HCT116 (cell line): ENCODE measurements around the gene MCUR1. TPM values are rescaled to one million over a fixed set of nuclear protein-coding genes. Genes with fewer than 3 reads are reported as not detected.

ENCODE experiments used
- ATAC-seq: fragments of 200-7000 bp; cut with Tn5 transposase; 2 replicates; pipeline ENCODE4 v1.9.1; 2020; ENCODE audit warnings: mild to moderate bottlenecking, moderate library complexity
- BruUV-seq: library from RNA; stranded (reverse); fragments of 400-500 nt; replicated peaks from 2 replicates; lab custom pipeline; 2021; lab: Mats Ljungman, UMichigan
- CTCF ChIA-PET: fragments of 300-600 bp; sonication (Branson Sonifier 250); formaldehyde crosslinking; loops from one replicate; lab custom pipeline; 2021; ENCODE audit warnings: antibody characterized with exemption; lab: Charles Lee
- POLR2A ChIA-PET: fragments of 300-600, 350-600 bp; sonication (Branson Sonifier 250); formaldehyde crosslinking; loops from one replicate; lab custom pipeline; 2021; ENCODE audit warnings: antibody characterized with exemption; lab: Charles Lee
- RAD21 ChIA-PET, 2 experiments: fragments of 300-600 bp; sonication (Branson Sonifier 250); formaldehyde crosslinking; loops; one replicate each; lab custom pipeline; 2023; ENCODE audit warnings: low total read pairs in 2 of 2; ENCODE audit not compliant: uncharacterized antibody in 2 of 2, unreplicated experiment in 2 of 2, low non-redundant PET in 1 of 2; lab: Charles Lee
- DNase-seq: peaks from one replicate; pipeline ENCODE4 v3.0.0-alpha.2; 2010; ENCODE audit warnings: low read depth, low spot score
- H2AFZ ChIP-seq: fragments of 200-600 bp; shearing (Covaris generic), sonication (generic); 2 replicates; pipeline ENCODE4 v1.6.1; 2017; ENCODE audit warnings: low read depth, mixed run types, mixed read lengths, antibody characterized with exemption, low read length; ENCODE audit not compliant: poor library complexity, severe bottlenecking
- H3K27ac ChIP-seq: 2 replicates; pipeline ENCODE4 v1.5.1; 2012; ENCODE audit warnings: low read depth, low read length
- H3K27me3 ChIP-seq: fragments of 200-600 bp; sonication (generic); 2 replicates; pipeline ENCODE4 v1.6.1; 2016; ENCODE audit warnings: mixed run types, low read length, mixed read lengths; ENCODE audit not compliant: insufficient read depth
- H3K36me3 ChIP-seq, 2 experiments: fragments of 200-500 bp in 1 of 2; fragments of 200-600 bp in 1 of 2; sonication (Bioruptor generic) in 1 of 2; sonication (generic) in 1 of 2; 2 replicates each; pipeline versions ENCODE4 v1.5.1 to v1.6.1; 2014 to 2016; ENCODE audit warnings: low read length in 2 of 2, inconsistent platforms in 1 of 2, mixed read lengths in 1 of 2, mixed run types in 1 of 2; ENCODE audit not compliant: insufficient read depth in 2 of 2, control insufficient read depth in 1 of 2
- H3K4me1 ChIP-seq, 2 experiments: fragments of 200-600 bp in 1 of 2; sonication (generic) in 1 of 2; 2 replicates each; pipeline versions ENCODE4 v1.5.1 to v1.6.1; 2012 to 2017; ENCODE audit warnings: low read length in 2 of 2, inconsistent platforms in 1 of 2, mild to moderate bottlenecking in 1 of 2, mixed read lengths in 1 of 2, mixed run types in 1 of 2, moderate library complexity in 1 of 2; ENCODE audit not compliant: insufficient read depth in 2 of 2, control insufficient read depth in 1 of 2
- H3K4me2 ChIP-seq: fragments of 200-600 bp; sonication (generic); 2 replicates; pipeline ENCODE4 v1.6.1; 2017; ENCODE audit warnings: mixed run types, low read length, mixed read lengths
- H3K4me3 ChIP-seq, 2 experiments: fragments of 200-600 bp in 1 of 2; sonication (generic) in 1 of 2; replicated peaks in 1 of 2; 2 replicates each; pipeline ENCODE4 v1.5.1; 2011 to 2016; ENCODE audit warnings: low read length in 2 of 2, control low read depth in 1 of 2, low read depth in 1 of 2, mild to moderate bottlenecking in 1 of 2, mixed read lengths in 1 of 2, mixed run types in 1 of 2
- H3K79me2 ChIP-seq: fragments of 200-600 bp; sonication (generic); 2 replicates; pipeline ENCODE4 v1.6.1; 2017; ENCODE audit warnings: mild to moderate bottlenecking, mixed run types, low read length, moderate library complexity, mixed read lengths; ENCODE audit not compliant: insufficient read depth
- H3K9ac ChIP-seq: fragments of 200-600 bp; sonication (generic); 2 replicates; pipeline ENCODE4 v1.6.1; 2016; ENCODE audit warnings: low read length, mixed read lengths
- H3K9me2 ChIP-seq: fragments of 200-600 bp; sonication (generic), shearing (Covaris generic); 2 replicates; pipeline ENCODE4 v1.6.1; 2017; ENCODE audit warnings: mixed run types, mild to moderate bottlenecking, moderate library complexity; ENCODE audit not compliant: insufficient read depth
- H3K9me3 ChIP-seq, 2 experiments: fragments of 200-500 bp in 1 of 2; fragments of 200-600 bp in 1 of 2; sonication (Bioruptor generic) in 1 of 2; sonication (generic) in 1 of 2; 2 replicates each; pipeline ENCODE4 v1.6.1; 2014 to 2017; ENCODE audit warnings: low read length in 2 of 2, mixed read lengths in 2 of 2, inconsistent platforms in 1 of 2, low read depth in 1 of 2, mild to moderate bottlenecking in 1 of 2, mixed run types in 1 of 2, moderate library complexity in 1 of 2; ENCODE audit not compliant: control insufficient read depth in 1 of 2, insufficient read depth in 1 of 2
- H4K20me1 ChIP-seq: fragments of 200-600 bp; sonication (generic), shearing (Covaris generic); 2 replicates; pipeline ENCODE4 v1.6.1; 2017; ENCODE audit warnings: mixed run types, mild to moderate bottlenecking, moderate library complexity; ENCODE audit not compliant: insufficient read depth
- ATF3 ChIP-seq: IDR thresholded peaks from 2 replicates; pipeline ENCODE4 v1.6.1; 2012
- CBX3 ChIP-seq: IDR thresholded peaks from 2 replicates; pipeline ENCODE4 v1.6.1; 2012; ENCODE audit warnings: low read depth
- CTCF ChIP-seq, 3 experiments: fragments of 200-600 bp in 1 of 3; sonication (generic) in 1 of 3; IDR thresholded peaks in 2 of 3; conservative IDR thresholded peaks in 1 of 3; 2 replicates each; pipeline ENCODE4 v1.5.1; 2012 to 2017; ENCODE audit warnings: low read depth in 2 of 3, low read length in 2 of 3, antibody characterized with exemption in 1 of 3, borderline replicate concordance in 1 of 3, control low read depth in 1 of 3, mild to moderate bottlenecking in 1 of 3, mixed read lengths in 1 of 3, mixed run types in 1 of 3, moderate library complexity in 1 of 3; ENCODE audit not compliant: insufficient read depth in 1 of 3
- ELF1 ChIP-seq: IDR thresholded peaks from 2 replicates; pipeline ENCODE4 v1.6.1; 2012; ENCODE audit warnings: low read depth, borderline replicate concordance
- EZH2 ChIP-seq: fragments of 200-600 bp; sonication (generic); IDR thresholded peaks from 2 replicates; pipeline ENCODE4 v1.6.1; 2017; ENCODE audit warnings: antibody characterized with exemption, mixed run types
- EZH2phosphoT487 ChIP-seq: fragments of 200-600 bp; IDR thresholded peaks from 2 replicates; pipeline ENCODE4 v1.6.1; 2018; ENCODE audit warnings: antibody characterized with exemption, borderline replicate concordance
- FOSL1 ChIP-seq: IDR thresholded peaks from 2 replicates; pipeline ENCODE4 v1.6.1; 2012; ENCODE audit warnings: low read depth
- JUND ChIP-seq: IDR thresholded peaks from 2 replicates; pipeline ENCODE4 v1.6.1; 2012
- MAX ChIP-seq: IDR thresholded peaks from 2 replicates; pipeline ENCODE4 v1.6.1; 2012
- POLR2A ChIP-seq: IDR thresholded peaks from 2 replicates; pipeline ENCODE4 v1.7.0; 2011; ENCODE audit warnings: borderline replicate concordance; ENCODE audit not compliant: insufficient read depth, insufficient read length; ENCODE audit errors: extremely low read depth
- POLR2AphosphoS5 ChIP-seq: IDR thresholded peaks from 2 replicates; pipeline ENCODE4 v1.6.1; 2011; ENCODE audit warnings: mild to moderate bottlenecking, low read depth, low read length, moderate library complexity
- RAD21 ChIP-seq: IDR thresholded peaks from 2 replicates; pipeline ENCODE4 v1.6.1; 2012; ENCODE audit warnings: low read depth, mild to moderate bottlenecking
- REST ChIP-seq: IDR thresholded peaks from 2 replicates; pipeline ENCODE4 v1.6.1; 2012; ENCODE audit warnings: low read depth
- SIN3A ChIP-seq: IDR thresholded peaks from 2 replicates; pipeline ENCODE4 v1.6.1; 2012; ENCODE audit warnings: low read depth
- SP1 ChIP-seq: IDR thresholded peaks from 2 replicates; pipeline ENCODE4 v1.6.1; 2012; ENCODE audit warnings: low read depth
- SRF ChIP-seq: IDR thresholded peaks from 2 replicates; pipeline ENCODE4 v1.6.1; 2012; ENCODE audit warnings: low read depth
- TCF7L2 ChIP-seq: IDR thresholded peaks from 2 replicates; pipeline ENCODE4 v1.7.0; 2011; ENCODE audit warnings: borderline replicate concordance, inconsistent platforms; ENCODE audit not compliant: insufficient read depth, insufficient read length; ENCODE audit errors: extremely low read depth
- ZFX ChIP-seq: fragments of 450-650 bp; IDR thresholded peaks from 2 replicates; pipeline ENCODE4 v1.6.1; 2017
- ZNF274 ChIP-seq: fragments of 200-500 bp; sonication (Bioruptor generic); IDR thresholded peaks from 2 replicates; pipeline ENCODE4 v1.6.1; 2014; ENCODE audit warnings: mild to moderate bottlenecking, low read depth, low read length, inconsistent platforms
- intact Hi-C: fragments of 100-400 bp; cut with micrococcal nuclease; formaldehyde crosslinking; loops from 2 replicates; pipeline ENCODE4 v1.10.0; 2022
- total RNA-seq: library from RNA; stranded (reverse); gene quantifications from one replicate; pipeline ENCODE4 v1.2.1, GENCODE V29; 2021; ENCODE audit not compliant: unreplicated experiment

The MCUR1 gene
- total RNA-seq, 1 experiment from 2014 or later, result 33.2 TPM

- H3K4me1 ChIP-seq, result no peaks in the 10 kb centered on the region
- intact Hi-C loops, result no loop called here
- ATAC-seq (no peak), DNase-seq (no peak)
- no peaks in the 10 kb centered on the region for H3K9me2 ChIP-seq
- H3K79me2 ChIP-seq, result no peaks in the 10 kb centered on the region
- no TSS peak for BruUV-seq
- ChIA-PET RAD21 (no interaction called here), CTCF (no interaction called here), POLR2A (no interaction called here)
- H3K27me3 ChIP-seq, result no peaks in the 10 kb centered on the region
- no peak overlapping the region for H3K4me2 ChIP-seq
- TF ChIP-seq MAX (no peak), POLR2AphosphoS5 (no peak), RAD21 (no peak), ZFX (no peak), SRF (no peak), ZNF274 (no peak), EZH2phosphoT487 (no peak), TCF7L2 (no peak), CTCF (IDR thresholded peaks at IDR 0.05 in 2 of 3, conservative IDR thresholded peaks at IDR 0.05 in 1 of 3; ENCODE audit: borderline replicate concordance in 1 of 3, insufficient read depth in 1 of 3, low read depth in 2 of 3, low read length in 2 of 3) (no peak), REST (no peak), SP1 (no peak), EZH2 (no peak), POLR2A (no peak), SIN3A (no peak), FOSL1 (no peak), ELF1 (no peak), JUND (no peak), ATF3 (no peak), CBX3 (no peak)
- no peak overlapping the region for H3K27ac ChIP-seq
- no peaks in the 10 kb centered on the region for H3K9me3 ChIP-seq
- H4K20me1 ChIP-seq, result no peaks in the 10 kb centered on the region
- H3K36me3 ChIP-seq, result no peaks in the 10 kb centered on the region
- H3K9ac ChIP-seq, result no peak overlapping the region
- no peak overlapping the region for H3K4me3 ChIP-seq
- H2AFZ ChIP-seq, result no peak overlapping the region
These were observed 11.5 kb upstream of the MCUR1 start for GRCh38 chr6:13825871-13826270.
